ENCODE measurements around the gene RNF125. TPM values are rescaled to one million over a fixed set of nuclear protein-coding genes. Genes with fewer than 3 reads are reported as not detected.
A peak's percentile ranks its signal among the peaks of the same experiment; 100 is the strongest.

RNF125 gene
- polyA plus RNA-seq, 3 donors = 17.3 to 29.2 (median 26.3) TPM

DNA sequence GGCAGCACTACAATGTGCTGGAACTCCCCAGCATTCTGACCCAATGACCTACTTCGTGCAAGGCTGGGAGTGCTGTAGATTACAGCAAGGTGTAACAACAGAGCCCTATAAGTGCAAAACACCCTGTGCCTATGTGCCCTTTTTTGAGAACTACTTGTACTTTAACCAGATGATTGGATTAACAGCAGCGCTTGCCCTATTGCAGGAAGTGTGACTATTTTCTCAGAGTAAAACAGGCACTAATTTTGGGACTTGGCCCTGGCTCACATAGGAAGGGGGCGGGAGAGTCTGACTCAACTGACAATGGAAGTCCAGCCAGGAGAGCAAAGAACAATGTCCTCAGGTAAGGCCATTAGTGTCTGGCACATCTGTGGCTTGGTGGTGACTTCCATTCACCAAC, 35.6 kb upstream of the RNF125 start:
- H3K4me1 Mint-ChIP-seq = no peaks in the 10 kb centered on the region
- H3K4me3 Mint-ChIP-seq = no peak overlapping the region

DNA sequence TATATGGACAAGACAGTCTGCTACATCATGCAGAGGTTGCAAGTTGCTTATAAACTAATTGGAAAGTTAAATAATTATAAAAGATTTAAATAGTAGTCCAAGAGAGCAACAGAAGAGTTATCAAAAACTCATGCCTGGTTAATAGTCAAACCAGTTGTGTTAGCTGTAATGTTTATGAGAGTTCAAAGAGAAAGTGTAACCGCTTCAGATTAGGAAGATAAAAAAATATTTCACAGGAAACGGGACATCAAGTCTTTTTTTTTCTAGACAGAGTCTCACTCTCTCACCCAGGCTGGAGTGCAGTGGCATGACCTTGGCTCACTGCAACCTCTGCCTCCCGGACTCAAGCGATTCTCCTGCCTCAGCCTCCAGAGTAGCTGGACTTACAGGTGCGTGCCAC, 34.6 kb upstream of the RNF125 start:
- intact Hi-C loops (cut with micrococcal nuclease) = no loop called here
- DNase-seq = no peak
- no peak overlapping the region for H3K4me2 ChIP-seq (replicated peaks; ENCODE audit: extremely low read depth, low read length, poor library complexity, severe bottlenecking)
- no peaks in the 10 kb centered on the region for H3K36me3 ChIP-seq (replicated peaks in 1 of 2; ENCODE audit: control insufficient read depth in 1 of 2, insufficient read depth in 2 of 2, low read length in 2 of 2)
- Mint-ChIP-seq H3K36me3 (no peaks in the 10 kb centered on the region), H3K4me1 (no peaks in the 10 kb centered on the region), H3K27ac (no peak overlapping the region), H3K27me3 (ENCODE audit: low read depth in 3 of 3) (peaks cover 0 to 1% (median 1%) of the 10 kb centered on the region in 3 donors), H3K4me3 (no peak overlapping the region), H3K9me3 (peaks cover 3 to 10% (median 8%) of the 10 kb centered on the region in 7 donors)
- peaks cover 1 to 3% of the 10 kb centered on the region in 2 donors for H3K9me3 ChIP-seq (replicated peaks in 1 of 2; ENCODE audit: control insufficient read depth in 1 of 2, insufficient read depth in 1 of 2, low read length in 2 of 2)
- H3K27me3 ChIP-seq (ENCODE audit: control insufficient read depth in 2 of 2, insufficient read depth in 2 of 2, low read length in 2 of 2) = no peaks in the 10 kb centered on the region
- H3K9ac ChIP-seq (ENCODE audit: insufficient read depth, low read length, poor library complexity, severe bottlenecking) = no peak overlapping the region
- no peak overlapping the region for H2AFZ ChIP-seq (ENCODE audit: insufficient read depth, low read depth, low read length, poor library complexity, severe bottlenecking)
- TF ChIP-seq, protein P1, sequence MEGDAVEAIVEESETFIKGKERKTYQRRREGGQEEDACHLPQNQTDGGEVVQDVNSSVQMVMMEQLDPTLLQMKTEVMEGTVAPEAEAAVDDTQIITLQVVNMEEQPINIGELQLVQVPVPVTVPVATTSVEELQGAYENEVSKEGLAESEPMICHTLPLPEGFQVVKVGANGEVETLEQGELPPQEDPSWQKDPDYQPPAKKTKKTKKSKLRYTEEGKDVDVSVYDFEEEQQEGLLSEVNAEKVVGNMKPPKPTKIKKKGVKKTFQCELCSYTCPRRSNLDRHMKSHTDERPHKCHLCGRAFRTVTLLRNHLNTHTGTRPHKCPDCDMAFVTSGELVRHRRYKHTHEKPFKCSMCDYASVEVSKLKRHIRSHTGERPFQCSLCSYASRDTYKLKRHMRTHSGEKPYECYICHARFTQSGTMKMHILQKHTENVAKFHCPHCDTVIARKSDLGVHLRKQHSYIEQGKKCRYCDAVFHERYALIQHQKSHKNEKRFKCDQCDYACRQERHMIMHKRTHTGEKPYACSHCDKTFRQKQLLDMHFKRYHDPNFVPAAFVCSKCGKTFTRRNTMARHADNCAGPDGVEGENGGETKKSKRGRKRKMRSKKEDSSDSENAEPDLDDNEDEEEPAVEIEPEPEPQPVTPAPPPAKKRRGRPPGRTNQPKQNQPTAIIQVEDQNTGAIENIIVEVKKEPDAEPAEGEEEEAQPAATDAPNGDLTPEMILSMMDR (IDR thresholded peaks at IDR 0.05) = no peak
- H3K4me1 ChIP-seq (ENCODE audit: control insufficient read depth in 1 of 2, insufficient read depth in 2 of 2, low read length in 2 of 2) = no peaks in the 10 kb centered on the region
- no peak overlapping the region for H3K27ac ChIP-seq (ENCODE audit: low read depth in 1 of 2, low read length in 2 of 2)
- no peaks in the 10 kb centered on the region for H3K79me2 ChIP-seq (ENCODE audit: insufficient read depth, low read length)
- no peak overlapping the region for H3K4me3 ChIP-seq (replicated peaks in 1 of 3; ENCODE audit: low read depth in 2 of 3, low read length in 3 of 3)
- WGBS (ENCODE audit: insufficient coverage) = 100% methylated on average over 3 of the region's 5 CpGs
- H4K20me1 ChIP-seq (ENCODE audit: insufficient read depth, low read length) = no peaks in the 10 kb centered on the region

More for the DNA sequence above, 35.6 kb upstream of the RNF125 start:
- Mint-ChIP-seq H3K36me3 (no peaks in the 10 kb centered on the region), H3K27ac (peak overlapping the region in 1 of 7 donors; percentile 53), H3K9me3 (peaks cover 13 to 19% (median 17%) of the 10 kb centered on the region in 7 donors), H3K27me3 (ENCODE audit: low read depth in 3 of 3) (peaks cover 0 to 1% (median 1%) of the 10 kb centered on the region in 3 donors)
- Histone ChIP-seq H3K4me1 (ENCODE audit: control insufficient read depth in 1 of 2, insufficient read depth in 2 of 2, low read length in 2 of 2) (no peaks in the 10 kb centered on the region), H3K9me3 (replicated peaks in 1 of 2; ENCODE audit: control insufficient read depth in 1 of 2, insufficient read depth in 1 of 2, low read length in 2 of 2) (peaks cover 11 to 12% of the 10 kb centered on the region in 2 donors), H3K4me2 (replicated peaks; ENCODE audit: extremely low read depth, low read length, poor library complexity, severe bottlenecking) (no peak overlapping the region), H3K4me3 (replicated peaks in 1 of 3; ENCODE audit: low read depth in 2 of 3, low read length in 3 of 3) (no peak overlapping the region), H3K36me3 (replicated peaks in 1 of 2; ENCODE audit: control insufficient read depth in 1 of 2, insufficient read depth in 2 of 2, low read length in 2 of 2) (no peaks in the 10 kb centered on the region), H3K27me3 (ENCODE audit: control insufficient read depth in 2 of 2, insufficient read depth in 2 of 2, low read length in 2 of 2) (no peaks in the 10 kb centered on the region), H2AFZ (ENCODE audit: insufficient read depth, low read depth, low read length, poor library complexity, severe bottlenecking) (no peak overlapping the region), H4K20me1 (ENCODE audit: insufficient read depth, low read length) (no peaks in the 10 kb centered on the region), H3K9ac (ENCODE audit: insufficient read depth, low read length, poor library complexity, severe bottlenecking) (no peak overlapping the region), H3K79me2 (ENCODE audit: insufficient read depth, low read length) (no peaks in the 10 kb centered on the region), H3K27ac (ENCODE audit: low read depth in 1 of 2, low read length in 2 of 2) (no peak overlapping the region)
- TF ChIP-seq, protein P1 (IDR thresholded peaks at IDR 0.05) = no peak
- intact Hi-C loops (cut with micrococcal nuclease) = no loop called here
- no peak for DNase-seq
- 92% methylated on average over 3 of the region's 3 CpGs for WGBS (ENCODE audit: insufficient coverage)
